ENCODE data around the gene EFHC1. TPM values are rescaled to one million over a fixed set of nuclear protein-coding genes. Genes with fewer than 3 reads are reported as not detected.

EFHC1 gene
- total RNA-seq, 1 donor from 2014 or later: 25.6 TPM

GRCh38 chr6:52548353-52548713, 128.2 kb downstream of the EFHC1 start:
- Histone ChIP-seq H3K4me2 (ENCODE audit: low read length) (no peak overlapping the region), H3K79me2 (ENCODE audit: insufficient read depth, low read length) (peaks cover 100% of the 10 kb centered on the region), H2AFZ (ENCODE audit: low read depth, low read length) (no peak overlapping the region), H3K4me1 (ENCODE audit: insufficient read depth, low read length) (peaks cover 89% of the 10 kb centered on the region), H4K20me1 (ENCODE audit: insufficient read depth, low read length) (peaks cover 37% of the 10 kb centered on the region), H3K9ac (ENCODE audit: low read length) (peak overlapping the region; percentile 15), H3K4me3 (ENCODE audit: insufficient read depth, low read depth, low read length) (no peak overlapping the region), H3K27ac (ENCODE audit: low read depth, low read length) (peak overlapping the region; percentile 57), H3K27me3 (ENCODE audit: insufficient read depth, low read length) (no peaks in the 10 kb centered on the region), H3K9me3 (ENCODE audit: insufficient read depth, low read depth, low read length) (no peaks in the 10 kb centered on the region), H3K36me3 (ENCODE audit: insufficient read depth, low read length) (peaks cover 10% of the 10 kb centered on the region)
- H3K36me3 Mint-ChIP-seq (ENCODE audit: low read depth, unreplicated experiment): peaks cover 28% of the 10 kb centered on the region
- no peaks in the 10 kb centered on the region for H3K27me3 Mint-ChIP-seq (ENCODE audit: low read depth, unreplicated experiment)
- H3K4me1 Mint-ChIP-seq (ENCODE audit: low read depth, unreplicated experiment): peaks cover 95% of the 10 kb centered on the region
- H3K27ac Mint-ChIP-seq (ENCODE audit: unreplicated experiment): no peak overlapping the region
- FAIRE-seq (no peak), DNase-seq (ENCODE audit: low read depth) (no peak)
- H3K4me3 Mint-ChIP-seq (ENCODE audit: unreplicated experiment): no peak overlapping the region
- no peak for TF ChIP-seq CTCF (IDR thresholded peaks at IDR 0.05; ENCODE audit: insufficient read depth, low read depth, low read length)
- TF ChIP-seq EZH2 (IDR thresholded peaks at IDR 0.05; ENCODE audit: insufficient read depth, low read length): no peak
- peaks cover 9% of the 10 kb centered on the region for H3K9me3 Mint-ChIP-seq (ENCODE audit: unreplicated experiment)

GRCh38 chr6:52548999-52549398, 128.9 kb downstream of the EFHC1 start:
- Histone ChIP-seq H3K4me2 (ENCODE audit: low read length) (no peak overlapping the region), H2AFZ (ENCODE audit: low read depth, low read length) (no peak overlapping the region), H3K27me3 (ENCODE audit: insufficient read depth, low read length) (no peaks in the 10 kb centered on the region), H3K9ac (ENCODE audit: low read length) (no peak overlapping the region), H3K9me3 (ENCODE audit: insufficient read depth, low read depth, low read length) (no peaks in the 10 kb centered on the region), H3K27ac (ENCODE audit: low read depth, low read length) (no peak overlapping the region), H3K4me1 (ENCODE audit: insufficient read depth, low read length) (peaks cover 89% of the 10 kb centered on the region), H3K36me3 (ENCODE audit: insufficient read depth, low read length) (peaks cover 9% of the 10 kb centered on the region), H4K20me1 (ENCODE audit: insufficient read depth, low read length) (peaks cover 37% of the 10 kb centered on the region), H3K79me2 (ENCODE audit: insufficient read depth, low read length) (peaks cover 100% of the 10 kb centered on the region), H3K4me3 (ENCODE audit: insufficient read depth, low read depth, low read length) (no peak overlapping the region)
- no peak overlapping the region for H3K4me3 Mint-ChIP-seq (ENCODE audit: unreplicated experiment)
- TF ChIP-seq EZH2 (IDR thresholded peaks at IDR 0.05; ENCODE audit: insufficient read depth, low read length): no peak
- no peak for TF ChIP-seq CTCF (IDR thresholded peaks at IDR 0.05; ENCODE audit: insufficient read depth, low read depth, low read length)
- DNase-seq (ENCODE audit: low read depth): no peak
- H3K4me1 Mint-ChIP-seq (ENCODE audit: low read depth, unreplicated experiment): peaks cover 93% of the 10 kb centered on the region
- H3K27ac Mint-ChIP-seq (ENCODE audit: unreplicated experiment): no peak overlapping the region
- H3K36me3 Mint-ChIP-seq (ENCODE audit: low read depth, unreplicated experiment): peaks cover 25% of the 10 kb centered on the region
- no peak for FAIRE-seq
- H3K9me3 Mint-ChIP-seq (ENCODE audit: unreplicated experiment): peaks cover 9% of the 10 kb centered on the region
- H3K27me3 Mint-ChIP-seq (ENCODE audit: low read depth, unreplicated experiment): no peaks in the 10 kb centered on the region

GRCh38 chr6:52549428-52549827, 129.3 kb downstream of the EFHC1 start:
- no peak overlapping the region for H2AFZ ChIP-seq (ENCODE audit: low read depth, low read length)
- H3K27me3 ChIP-seq (ENCODE audit: insufficient read depth, low read length): no peaks in the 10 kb centered on the region
- H3K4me1 ChIP-seq (ENCODE audit: insufficient read depth, low read length): peaks cover 86% of the 10 kb centered on the region
- Mint-ChIP-seq H3K27ac (ENCODE audit: unreplicated experiment) (peak overlapping the region; percentile 3), H3K36me3 (ENCODE audit: low read depth, unreplicated experiment) (peaks cover 20% of the 10 kb centered on the region), H3K4me1 (ENCODE audit: low read depth, unreplicated experiment) (peaks cover 89% of the 10 kb centered on the region), H3K4me3 (ENCODE audit: unreplicated experiment) (no peak overlapping the region), H3K9me3 (ENCODE audit: unreplicated experiment) (peaks cover 9% of the 10 kb centered on the region), H3K27me3 (ENCODE audit: low read depth, unreplicated experiment) (no peaks in the 10 kb centered on the region)
- H3K9ac ChIP-seq (ENCODE audit: low read length): no peak overlapping the region
- no peak overlapping the region for H3K4me2 ChIP-seq (ENCODE audit: low read length)
- no peaks in the 10 kb centered on the region for H3K9me3 ChIP-seq (ENCODE audit: insufficient read depth, low read depth, low read length)
- no peak for TF ChIP-seq CTCF (IDR thresholded peaks at IDR 0.05; ENCODE audit: insufficient read depth, low read depth, low read length)
- TF ChIP-seq EZH2 (IDR thresholded peaks at IDR 0.05; ENCODE audit: insufficient read depth, low read length): no peak
- no peak overlapping the region for H3K4me3 ChIP-seq (ENCODE audit: insufficient read depth, low read depth, low read length)
- H3K36me3 ChIP-seq (ENCODE audit: insufficient read depth, low read length): peaks cover 5% of the 10 kb centered on the region
- FAIRE-seq (no peak), DNase-seq (ENCODE audit: low read depth) (no peak)
- H3K27ac ChIP-seq (ENCODE audit: low read depth, low read length): peak overlapping the region; percentile 0
- H3K79me2 ChIP-seq (ENCODE audit: insufficient read depth, low read length): peaks cover 100% of the 10 kb centered on the region
- H4K20me1 ChIP-seq (ENCODE audit: insufficient read depth, low read length): peaks cover 37% of the 10 kb centered on the region

Data from astrocyte (in vitro differentiated cells and primary cell).